WTC11 (cell line): ENCODE results near the gene PDIK1L. TPM values are rescaled to one million over a fixed set of nuclear protein-coding genes. Genes with fewer than 3 reads are reported as not detected.

ENCODE experiments used
- ATF2 ChIP-seq: sonication (generic); formaldehyde crosslinking; IDR thresholded peaks from 2 replicates; pipeline ENCODE4 v1.8.1; 2022; ENCODE audit warnings: low read depth, missing genetic modification reagents, borderline replicate concordance
- CTCF ChIP-seq: fragments of 200-600 bp; IDR thresholded peaks from 2 replicates; pipeline ENCODE4 v1.8.0; 2022; ENCODE audit warnings: antibody characterized with exemption
- FOXP1 ChIP-seq: sonication (generic); formaldehyde crosslinking; IDR thresholded peaks from 2 replicates; pipeline ENCODE4 v1.8.0; 2022; ENCODE audit warnings: missing genetic modification reagents, mild to moderate bottlenecking, moderate library complexity, borderline replicate concordance
- FOXP4 ChIP-seq: sonication (generic); formaldehyde crosslinking; IDR thresholded peaks from 2 replicates; pipeline ENCODE4 v1.8.0; 2022; ENCODE audit warnings: mild to moderate bottlenecking, missing genetic modification reagents
- HMGXB4 ChIP-seq: sonication (generic); formaldehyde crosslinking; IDR thresholded peaks from 2 replicates; pipeline ENCODE4 v1.8.1; 2023; ENCODE audit warnings: mild to moderate bottlenecking, moderate library complexity, missing genetic modification reagents
- MYBL2 ChIP-seq: sonication (generic); formaldehyde crosslinking; IDR thresholded peaks from 2 replicates; pipeline ENCODE4 v1.8.1; 2023; ENCODE audit warnings: mild to moderate bottlenecking, moderate library complexity, missing genetic modification reagents
- NR3C1 ChIP-seq: sonication (generic); formaldehyde crosslinking; conservative IDR thresholded peaks from 2 replicates; pipeline ENCODE4 v1.8.1; 2023; ENCODE audit warnings: low read depth, mild to moderate bottlenecking, missing genetic modification reagents
- OVOL2 ChIP-seq: fragments of 250-450 bp; sonication (Bioruptor Pico); IDR thresholded peaks from 2 replicates; pipeline ENCODE4 v1.9.0; 2021; ENCODE audit warnings: mild to moderate bottlenecking, borderline replicate concordance
- SOX15 ChIP-seq: fragments of 250-450 bp; sonication (Bioruptor Pico); IDR thresholded peaks from 2 replicates; pipeline ENCODE4 v1.9.0; 2021; ENCODE audit warnings: mild to moderate bottlenecking
- STAT6 ChIP-seq: sonication (generic); formaldehyde crosslinking; conservative IDR thresholded peaks from 2 replicates; pipeline ENCODE4 v1.8.1; 2023; ENCODE audit warnings: mild to moderate bottlenecking, low read depth, missing genetic modification reagents, moderate library complexity
- TCF7 ChIP-seq: sonication (generic); formaldehyde crosslinking; IDR thresholded peaks from 2 replicates; pipeline ENCODE4 v1.8.0; 2022; ENCODE audit warnings: mild to moderate bottlenecking, low read depth, missing genetic modification reagents, moderate library complexity
- TEAD1 ChIP-seq: sonication (generic); formaldehyde crosslinking; IDR thresholded peaks from 2 replicates; pipeline ENCODE4 v1.8.0; 2022; ENCODE audit warnings: mild to moderate bottlenecking, missing genetic modification reagents
- USF2 ChIP-seq: sonication (generic); formaldehyde crosslinking; IDR thresholded peaks from 2 replicates; pipeline ENCODE4 v1.8.1; 2023; ENCODE audit warnings: mild to moderate bottlenecking, missing genetic modification reagents, moderate library complexity
- ZNF317 ChIP-seq: sonication (generic); formaldehyde crosslinking; IDR thresholded peaks from 2 replicates; pipeline ENCODE4 v1.8.1; 2023; ENCODE audit warnings: low read depth, mild to moderate bottlenecking, moderate library complexity, missing genetic modification reagents, borderline replicate concordance
- ZNF423 ChIP-seq: fragments of 250-450 bp; sonication (Bioruptor Pico); IDR thresholded peaks from 2 replicates; pipeline ENCODE4 v2.1.2; 2022; ENCODE audit warnings: mild to moderate bottlenecking, moderate library complexity
- total RNA-seq: library from RNA; stranded (reverse); gene quantifications from 3 replicates; pipeline ENCODE4 v1.2.3, GENCODE V29; 2021

Gene PDIK1L
- total RNA-seq, 1 experiment from 2014 or later = 5.5 TPM

GRCh38 chr1:26164036-26164860, 52.6 kb downstream of the PDIK1L start (continued):
- TF ChIP-seq FOXP4 (CRISPR knock-in tag) (no peak), FOXP1 (CRISPR knock-in tag) (peak; percentile 50; the same call in 1 of the 2 replicates), CTCF (peak; percentile 39; the same call in 1 of the 2 replicates), TCF7 (CRISPR knock-in tag) (no peak), TEAD1 (CRISPR knock-in tag) (peak; percentile 59), OVOL2 (CRISPR knock-in tag) (no peak), ZNF423 (CRISPR knock-in tag) (peak; percentile 50; the same call in 1 of the 2 replicates), MYBL2 (CRISPR knock-in tag) (peak; percentile 21; the same call in 1 of the 2 replicates), STAT6 (no peak), ATF2 (no peak), USF2 (CRISPR knock-in tag) (peak; percentile 92), NR3C1 (CRISPR knock-in tag) (no peak), ZNF317 (CRISPR knock-in tag) (no peak), SOX15 (no peak), HMGXB4 (CRISPR knock-in tag) (peak; percentile 80)
